Keratinocyte (primary cell): ENCODE measurements around the gene LINC01488.

Source experiments
- EZH2 ChIP-seq: IDR thresholded peaks from one replicate; pipeline ENCODE4 v1.6.1; 2012; ENCODE audit warnings: inconsistent platforms, mild to moderate bottlenecking, low read length, moderate library complexity
- TF ChIP-seq, protein P1 (sequence below), 3 experiments: IDR thresholded peaks in 1 of 3; conservative IDR thresholded peaks in 1 of 3; optimal IDR thresholded peaks in 1 of 3; 2 replicates in 2 of 3; 3 replicates in 1 of 3; pipeline versions ENCODE3 to v1.5.1; 2011; ENCODE audit warnings: low read length in 3 of 3, mild to moderate bottlenecking in 3 of 3, moderate library complexity in 2 of 3, control low read depth in 1 of 3, inconsistent platforms in 1 of 3; ENCODE audit not compliant: insufficient read depth in 2 of 3; ENCODE audit errors: extremely low read depth in 1 of 3

DNA sequence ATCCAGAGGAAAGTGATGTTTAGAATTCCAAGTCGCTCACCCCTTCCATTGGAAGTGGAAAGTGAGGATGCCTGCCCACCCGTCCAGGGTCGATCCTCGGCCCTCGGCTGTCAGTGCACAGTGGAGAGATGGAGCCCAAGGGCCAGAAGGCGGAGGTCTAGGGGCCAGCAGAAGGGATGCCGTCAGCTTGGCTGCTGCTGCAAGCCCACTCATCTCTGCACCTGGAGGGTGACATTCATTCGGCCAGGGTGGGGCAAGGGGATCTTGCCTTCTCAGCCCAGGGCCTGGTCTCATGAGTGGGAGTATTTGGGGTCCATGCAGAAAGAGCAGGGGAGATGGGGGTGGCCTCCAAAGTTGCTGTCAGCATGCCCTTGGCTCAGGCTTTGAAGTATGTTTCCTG is 30.7 kb downstream of the LINC01488 start:
- TF ChIP-seq, protein P1, sequence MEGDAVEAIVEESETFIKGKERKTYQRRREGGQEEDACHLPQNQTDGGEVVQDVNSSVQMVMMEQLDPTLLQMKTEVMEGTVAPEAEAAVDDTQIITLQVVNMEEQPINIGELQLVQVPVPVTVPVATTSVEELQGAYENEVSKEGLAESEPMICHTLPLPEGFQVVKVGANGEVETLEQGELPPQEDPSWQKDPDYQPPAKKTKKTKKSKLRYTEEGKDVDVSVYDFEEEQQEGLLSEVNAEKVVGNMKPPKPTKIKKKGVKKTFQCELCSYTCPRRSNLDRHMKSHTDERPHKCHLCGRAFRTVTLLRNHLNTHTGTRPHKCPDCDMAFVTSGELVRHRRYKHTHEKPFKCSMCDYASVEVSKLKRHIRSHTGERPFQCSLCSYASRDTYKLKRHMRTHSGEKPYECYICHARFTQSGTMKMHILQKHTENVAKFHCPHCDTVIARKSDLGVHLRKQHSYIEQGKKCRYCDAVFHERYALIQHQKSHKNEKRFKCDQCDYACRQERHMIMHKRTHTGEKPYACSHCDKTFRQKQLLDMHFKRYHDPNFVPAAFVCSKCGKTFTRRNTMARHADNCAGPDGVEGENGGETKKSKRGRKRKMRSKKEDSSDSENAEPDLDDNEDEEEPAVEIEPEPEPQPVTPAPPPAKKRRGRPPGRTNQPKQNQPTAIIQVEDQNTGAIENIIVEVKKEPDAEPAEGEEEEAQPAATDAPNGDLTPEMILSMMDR (optimal IDR thresholded peaks at IDR 0.05 in 1 of 3, IDR thresholded peaks at IDR 0.05 in 1 of 3, conservative IDR thresholded peaks at IDR 0.05 in 1 of 3; ENCODE audit: extremely low read depth in 1 of 3, insufficient read depth in 2 of 3, low read length in 3 of 3) = no peak
- TF ChIP-seq EZH2 = no peak
